B cell (primary cell): Measurements from ENCODE around the gene POLR3G. TPM values are rescaled to one million over a fixed set of nuclear protein-coding genes. Genes with fewer than 3 reads are reported as not detected.

Source experiments
- ATAC-seq: fragments of 200-7000 bp; cut with Tn5 transposase; one replicate; pipeline ENCODE4 v1.10.0; 2021; ENCODE audit warnings: low read depth, mild to moderate bottlenecking, moderate number of reproducible peaks, moderate library complexity
- CTCF ChIA-PET: fragments of 350-600 bp; sonication (Branson Sonifier 250); formaldehyde crosslinking; loops from one replicate; lab custom pipeline; 2021; ENCODE audit warnings: antibody characterized with exemption, inconsistent platforms; lab: Charles Lee
- POLR2A ChIA-PET: fragments of 350-600 bp; sonication (Branson Sonifier 250); formaldehyde crosslinking; loops from one replicate; lab custom pipeline; 2021; ENCODE audit warnings: antibody characterized with exemption; lab: Charles Lee
- DNase-seq: peaks from one replicate; pipeline ENCODE4 v3.0.0; 2013
- H2AFZ ChIP-seq: 2 replicates; pipeline ENCODE4 v1.6.1; 2012; ENCODE audit warnings: mild to moderate bottlenecking, low read depth, low read length; ENCODE audit not compliant: insufficient read depth, poor library complexity, severe bottlenecking
- H3K27ac ChIP-seq, 2 donors: 1 replicate in 1 of 2; 2 replicates in 1 of 2; pipeline ENCODE4 v1.5.1; 2012 to 2013; ENCODE audit warnings: low read length in 2 of 2, mild to moderate bottlenecking in 2 of 2, moderate library complexity in 1 of 2
- H3K27me3 ChIP-seq, 4 experiments: fragments of 200-600 bp in 1 of 4; sonication (generic) in 1 of 4; replicated peaks in 1 of 4; 1 replicate in 2 of 4; 2 replicates in 2 of 4; pipeline versions ENCODE4 v1.6.1 to v1.7.0; 2013 to 2016; ENCODE audit warnings: low read length in 3 of 4, mild to moderate bottlenecking in 2 of 4, mixed read lengths in 1 of 4, moderate library complexity in 1 of 4; ENCODE audit not compliant: insufficient read depth in 4 of 4, control insufficient read depth in 3 of 4; ENCODE audit errors: control extremely low read depth in 1 of 4
- H3K36me3 ChIP-seq, 2 experiments: replicated peaks in 1 of 2; 1 replicate in 1 of 2; 2 replicates in 1 of 2; pipeline versions ENCODE4 v1.6.1 to v1.7.1; 2013; ENCODE audit warnings: low read length in 1 of 2; ENCODE audit not compliant: insufficient read depth in 2 of 2, control insufficient read depth in 1 of 2; ENCODE audit errors: control extremely low read depth in 1 of 2, extremely low read depth in 1 of 2
- H3K4me1 ChIP-seq, 2 donors: fragments of 200-600 bp in 1 of 2; sonication (generic) in 1 of 2; 1 replicate in 1 of 2; 2 replicates in 1 of 2; pipeline versions ENCODE4 v1.5.1 to v1.6.1; 2013 to 2017; ENCODE audit warnings: low read length in 2 of 2; ENCODE audit not compliant: control insufficient read depth in 2 of 2, insufficient read depth in 2 of 2
- H3K4me2 ChIP-seq: replicated peaks from 2 replicates; pipeline ENCODE3; 2012; ENCODE audit warnings: mild to moderate bottlenecking, low read depth, low read length; ENCODE audit not compliant: poor library complexity, severe bottlenecking
- H3K4me3 ChIP-seq, 5 experiments: fragments of 200-600 bp in 1 of 5; sonication (generic) in 1 of 5; 1 replicate in 3 of 5; 2 replicates in 2 of 5; pipeline versions ENCODE4 v1.5.1 to v1.7.0; 2011 to 2016; ENCODE audit warnings: low read length in 4 of 5, mild to moderate bottlenecking in 4 of 5, low read depth in 2 of 5, control low read depth in 1 of 5, moderate library complexity in 1 of 5; ENCODE audit not compliant: insufficient read depth in 1 of 5; ENCODE audit errors: control extremely low read depth in 1 of 5, extremely low read depth in 1 of 5
- H3K79me2 ChIP-seq: fragments of 200-600 bp; sonication (generic); one replicate; pipeline ENCODE4 v1.6.0; 2016; ENCODE audit warnings: low read length; ENCODE audit not compliant: control insufficient read depth, insufficient read depth
- H3K9ac ChIP-seq: fragments of 200-600 bp; sonication (generic); 2 replicates; pipeline ENCODE4 v1.6.1; 2017; ENCODE audit warnings: mild to moderate bottlenecking, low read length, moderate library complexity
- H3K9me3 ChIP-seq, 3 donors: one replicate each; pipeline versions ENCODE4 v1.6.1 to v1.7.1; 2013; ENCODE audit warnings: low read length in 2 of 3; ENCODE audit not compliant: control insufficient read depth in 2 of 3, insufficient read depth in 1 of 3; ENCODE audit errors: control extremely low read depth in 1 of 3
- H4K20me1 ChIP-seq: 2 replicates; pipeline ENCODE4 v1.6.0; 2012; ENCODE audit warnings: mild to moderate bottlenecking, low read length; ENCODE audit not compliant: insufficient read depth, control insufficient read depth, poor library complexity, severe bottlenecking
- H3K27ac Mint-ChIP-seq: one replicate; pipeline ENCODE4 v1.8.0; 2021; ENCODE audit warnings: mixed read lengths
- H3K27me3 Mint-ChIP-seq: one replicate; pipeline ENCODE4 v1.8.0; 2021; ENCODE audit warnings: mixed read lengths
- H3K4me1 Mint-ChIP-seq: one replicate; pipeline ENCODE4 v1.8.0; 2021; ENCODE audit warnings: mixed read lengths
- H3K4me3 Mint-ChIP-seq: one replicate; pipeline ENCODE4 v1.8.0; 2021; ENCODE audit warnings: mixed read lengths
- H3K9me3 Mint-ChIP-seq: one replicate; pipeline ENCODE4 v1.8.0; 2022; ENCODE audit warnings: mixed read lengths; ENCODE audit not compliant: insufficient read depth
- CTCF ChIP-seq: fragments of 200-600 bp; IDR thresholded peaks from one replicate; pipeline ENCODE4 v1.8.0; 2022; ENCODE audit warnings: antibody characterized with exemption, mild to moderate bottlenecking
- EZH2 ChIP-seq: IDR thresholded peaks from 2 replicates; pipeline ENCODE4 v1.6.1; 2012; ENCODE audit warnings: borderline replicate concordance, low read depth, mild to moderate bottlenecking, moderate library complexity, low read length; ENCODE audit not compliant: insufficient read depth, poor library complexity, severe bottlenecking
- WGBS: methylation state at CpG from one replicate; pipeline ENCODE4 v1.1.5; 2013; ENCODE audit warnings: missing lambda C conversion rate; ENCODE audit not compliant: insufficient coverage; 5-methylcytosine and 5-hydroxymethylcytosine counted together
- intact Hi-C: fragments of 100-400 bp; cut with micrococcal nuclease; formaldehyde crosslinking; loops from one replicate; pipeline ENCODE4 v1.10.0; 2022
- polyA plus RNA-seq: library from polyadenylated mRNA; depleted of rRNA; stranded (reverse); fragments of >200 nt; gene quantifications from 2 replicates; pipeline ENCODE4 v1.2.3, GENCODE V29; 2012
- total RNA-seq, 2 donors: library from RNA; stranded (reverse); fragments of 120-200 nt in 1 of 2; gene quantifications; 1 replicate in 1 of 2; 2 replicates in 1 of 2; pipeline versions ENCODE4 v1.2.3 to v1.2.4, GENCODE V29; 2013 to 2022

Gene POLR3G
- total and polyA plus RNA-seq, 2 donors (not counting 1 experiment from before 2014, with no cell fraction given) = 0.52 to 2.3 TPM

DNA sequence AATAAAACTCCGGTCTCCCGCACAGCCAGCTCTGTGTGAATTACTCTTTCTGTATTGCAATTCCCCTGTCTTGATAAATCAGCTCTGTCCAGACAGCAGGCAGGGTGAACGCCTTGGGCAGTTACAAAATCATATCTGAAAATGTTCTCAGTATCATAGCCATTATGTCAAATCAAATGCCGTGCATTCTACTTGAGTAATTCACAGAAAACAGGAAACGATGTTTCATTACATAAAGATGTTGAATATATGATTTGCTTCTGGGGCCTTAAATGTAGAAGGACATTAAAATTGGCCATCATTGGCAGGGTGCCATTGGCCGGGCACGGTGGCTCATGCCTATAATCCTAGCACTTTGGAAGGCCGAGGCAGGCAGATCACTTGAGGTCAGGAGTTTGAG, 8.5 kb downstream of the POLR3G start:
- Histone ChIP-seq H3K9ac (no peak overlapping the region), H3K27me3 (no peaks in the 10 kb centered on the region), H4K20me1 (no peaks in the 10 kb centered on the region), H2AFZ (no peak overlapping the region), H3K27ac (no peak overlapping the region), H3K79me2 (no peaks in the 10 kb centered on the region), H3K9me3 (no peaks in the 10 kb centered on the region), H3K4me1 (no peaks in the 10 kb centered on the region), H3K4me2 (no peak overlapping the region), H3K36me3 (no peaks in the 10 kb centered on the region), H3K4me3 (no peak overlapping the region)
- no peak for ATAC-seq
- Mint-ChIP-seq H3K27ac (no peak overlapping the region), H3K4me1 (no peaks in the 10 kb centered on the region), H3K9me3 (no peaks in the 10 kb centered on the region), H3K4me3 (no peak overlapping the region), H3K27me3 (no peaks in the 10 kb centered on the region)
- TF ChIP-seq EZH2 = no peak
- no peak for TF ChIP-seq CTCF
- ChIA-PET POLR2A (no interaction called here), CTCF (no interaction called here)
- intact Hi-C loops = no loop called here
- WGBS = 100% methylated on average over 5 of the region's 8 CpGs
- no peak for DNase-seq

DNA sequence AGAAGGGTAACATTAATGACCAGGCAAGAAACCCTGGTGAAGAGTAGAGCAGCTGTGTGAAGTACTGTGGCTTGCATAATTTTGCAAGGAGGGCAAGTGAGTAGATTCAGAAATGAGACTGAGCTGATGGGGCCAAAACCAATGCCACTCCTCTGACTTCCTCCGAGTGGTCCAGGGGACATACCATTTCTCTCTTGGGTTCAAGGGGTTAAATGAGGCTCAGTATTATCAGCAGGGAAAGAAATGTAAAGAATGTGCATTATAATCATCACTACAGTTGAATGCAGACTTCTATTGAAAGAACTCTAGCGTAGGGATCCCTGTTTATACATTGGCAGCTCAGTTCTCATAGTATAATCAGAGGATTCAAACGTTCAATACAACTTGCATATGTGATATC, 9.9 kb downstream of the POLR3G start:
- H3K4me3 Mint-ChIP-seq = no peak overlapping the region
- H3K9me3 Mint-ChIP-seq = no peaks in the 10 kb centered on the region
- Histone ChIP-seq H2AFZ (no peak overlapping the region), H3K79me2 (no peaks in the 10 kb centered on the region), H3K36me3 (no peaks in the 10 kb centered on the region), H3K27me3 (no peaks in the 10 kb centered on the region), H3K27ac (no peak overlapping the region), H3K4me1 (no peaks in the 10 kb centered on the region), H3K9me3 (no peaks in the 10 kb centered on the region), H4K20me1 (no peaks in the 10 kb centered on the region), H3K4me2 (no peak overlapping the region), H3K9ac (no peak overlapping the region), H3K4me3 (no peak overlapping the region)
- H3K27me3 Mint-ChIP-seq = no peaks in the 10 kb centered on the region
- DNase-seq = no peak
- no CpG with 5 or more reads among the region's 3 CpGs for WGBS
- no peak for ATAC-seq
- no peaks in the 10 kb centered on the region for H3K4me1 Mint-ChIP-seq
- H3K27ac Mint-ChIP-seq = no peak overlapping the region
- ChIA-PET POLR2A (no interaction called here), CTCF (no interaction called here)
- intact Hi-C loops = no loop called here
- TF ChIP-seq CTCF (no peak), EZH2 (no peak)
